Measurements from ENCODE around the gene C2CD3. TPM values are rescaled to one million over a fixed set of nuclear protein-coding genes. Genes with fewer than 3 reads are reported as not detected.
"Not testable (repeated sequence)": the region's sequence is repeated elsewhere in the genome, so short reads cannot be mapped to it uniquely, and the experiment has no call there.

The C2CD3 gene
- polyA plus RNA-seq, 4 donors = 3.8 to 11.0 (median 7.3) TPM

DNA sequence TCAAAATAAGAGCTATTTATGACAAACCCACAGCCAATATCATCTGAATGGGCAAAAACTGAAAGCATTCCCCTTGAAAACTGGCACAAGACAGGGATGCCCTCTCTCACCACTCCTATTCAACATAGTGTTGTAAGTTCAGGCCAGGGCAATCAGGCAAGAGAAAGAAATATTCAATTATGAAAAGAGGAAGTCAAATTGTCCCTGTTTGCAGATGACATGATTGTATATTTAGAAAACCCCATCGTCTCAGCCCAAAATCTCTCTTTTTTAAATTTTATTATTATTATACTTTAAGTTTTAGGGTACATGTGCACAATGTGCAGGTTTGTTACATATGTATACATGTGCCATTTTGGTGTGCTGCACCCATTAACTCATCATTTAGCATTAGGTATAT lies 107.2 kb downstream of the C2CD3 start:
- 85 to 88% (median 86%) methylated on average over 1 of the region's 1 CpG for WGBS, 3 donors
- FAIRE-seq; H3K4me1 ChIP-seq (ENCODE audit: control insufficient read depth in 3 of 3, insufficient read depth in 2 of 3, low read depth in 1 of 3, low read length in 2 of 3); DNase-seq; H3K36me3 ChIP-seq (ENCODE audit: control insufficient read depth in 3 of 3, insufficient read depth in 2 of 3, low read depth in 1 of 3, low read length in 3 of 3); H3K9me3 ChIP-seq (ENCODE audit: control insufficient read depth in 2 of 2, insufficient read depth in 1 of 2, low read depth in 1 of 2, low read length in 1 of 2); H3K27ac ChIP-seq (ENCODE audit: low read depth in 1 of 3, low read length in 2 of 3); H3K4me3 ChIP-seq (ENCODE audit: low read depth in 1 of 3, low read length in 3 of 3); H3K27me3 ChIP-seq (ENCODE audit: control insufficient read depth in 3 of 3, insufficient read depth in 3 of 3, low read length in 3 of 3): not testable (repeated sequence)

DNA sequence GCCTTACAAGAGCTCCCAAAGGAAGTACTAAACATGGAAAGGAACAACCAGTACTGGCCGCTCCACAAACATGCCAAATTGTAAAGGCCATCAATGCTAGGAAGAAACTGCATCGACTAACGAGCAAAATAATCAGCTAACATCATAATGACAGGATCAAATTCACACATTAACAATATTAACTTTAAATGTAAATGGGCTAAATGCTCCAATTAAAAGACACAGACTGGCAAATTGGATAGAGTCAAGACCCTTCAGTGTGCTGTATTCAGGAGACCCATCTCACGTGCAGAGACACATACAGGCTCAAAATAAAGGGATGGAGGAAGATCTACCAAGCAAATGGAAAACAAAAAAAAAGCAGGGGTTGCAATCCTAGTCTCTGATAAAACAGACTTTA lies 109.2 kb downstream of the C2CD3 start:
- H3K27ac ChIP-seq (ENCODE audit: low read depth in 1 of 3, low read length in 2 of 3); H3K4me1 ChIP-seq (ENCODE audit: control insufficient read depth in 3 of 3, insufficient read depth in 2 of 3, low read depth in 1 of 3, low read length in 2 of 3); H3K27me3 ChIP-seq (ENCODE audit: control insufficient read depth in 3 of 3, insufficient read depth in 3 of 3, low read length in 3 of 3); H3K9me3 ChIP-seq (ENCODE audit: control insufficient read depth in 2 of 2, insufficient read depth in 1 of 2, low read depth in 1 of 2, low read length in 1 of 2); DNase-seq; H3K4me3 ChIP-seq (ENCODE audit: low read depth in 1 of 3, low read length in 3 of 3); H3K36me3 ChIP-seq (ENCODE audit: control insufficient read depth in 3 of 3, insufficient read depth in 2 of 3, low read depth in 1 of 3, low read length in 3 of 3); FAIRE-seq: not testable (repeated sequence)
- 95 to 97% (median 97%) methylated on average over 4 of the region's 4 CpGs for WGBS, 3 donors

DNA sequence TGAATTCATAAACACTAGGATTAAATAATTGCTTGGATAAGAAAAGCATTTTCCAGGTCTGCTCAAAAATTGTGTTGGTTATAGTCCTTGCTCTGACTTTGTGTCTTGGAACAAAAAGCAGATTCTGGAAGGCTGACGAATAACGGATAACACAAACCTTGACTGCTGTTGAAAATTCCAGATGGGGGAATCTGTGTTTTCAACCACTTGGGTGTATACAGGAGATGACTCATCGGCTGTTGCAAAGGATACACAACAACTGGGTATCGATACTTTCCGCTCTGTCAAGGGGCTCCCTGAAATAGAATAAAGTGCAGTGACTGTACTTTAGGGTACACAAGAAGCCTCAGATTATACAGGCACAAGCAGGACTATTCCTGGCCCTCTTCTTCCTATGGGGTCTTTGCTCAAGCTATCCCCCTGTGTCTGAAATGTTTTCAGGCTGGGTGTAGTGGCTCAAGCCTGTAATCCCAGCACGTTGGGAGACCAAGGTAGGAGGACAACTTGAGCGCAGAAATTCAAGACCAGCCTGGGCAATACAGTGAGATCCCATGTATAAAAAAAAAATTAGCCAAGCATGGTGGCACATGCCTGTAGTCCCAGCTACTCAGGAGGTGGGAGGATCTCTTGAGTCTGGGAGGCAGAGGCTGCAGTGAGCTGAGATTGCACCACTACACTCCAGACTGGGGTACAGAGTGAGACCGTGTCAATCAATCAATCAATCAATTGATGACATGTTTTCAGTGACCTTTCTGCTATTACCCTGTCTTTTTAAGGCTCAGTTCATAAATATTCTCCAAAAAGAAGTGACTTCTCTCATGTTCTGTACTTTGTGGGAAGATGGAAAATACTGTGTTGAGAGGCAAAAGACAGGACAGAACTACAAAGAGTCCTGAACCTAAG lies 113.3 kb downstream of the C2CD3 start:
- H3K36me3 ChIP-seq (ENCODE audit: control insufficient read depth in 3 of 3, insufficient read depth in 2 of 3, low read depth in 1 of 3, low read length in 3 of 3) = peaks cover 0 to 3% (median 0%) of the 10 kb centered on the region in 3 donors
- FAIRE-seq = no peak
- no peaks in the 10 kb centered on the region for H3K27me3 ChIP-seq (ENCODE audit: control insufficient read depth in 3 of 3, insufficient read depth in 3 of 3, low read length in 3 of 3)
- no peak overlapping the region for H3K4me3 ChIP-seq (ENCODE audit: low read depth in 1 of 3, low read length in 3 of 3)
- no peak for DNase-seq
- no peak overlapping the region for H3K27ac ChIP-seq (ENCODE audit: low read depth in 1 of 3, low read length in 2 of 3)
- 82 to 97% (median 88%) methylated on average over 8 of the region's 8 CpGs for WGBS, 3 donors
- H3K4me1 ChIP-seq (ENCODE audit: control insufficient read depth in 3 of 3, insufficient read depth in 2 of 3, low read depth in 1 of 3, low read length in 2 of 3) = no peaks in the 10 kb centered on the region
- H3K9me3 ChIP-seq (ENCODE audit: control insufficient read depth in 2 of 2, insufficient read depth in 1 of 2, low read depth in 1 of 2, low read length in 1 of 2) = no peaks in the 10 kb centered on the region

DNA sequence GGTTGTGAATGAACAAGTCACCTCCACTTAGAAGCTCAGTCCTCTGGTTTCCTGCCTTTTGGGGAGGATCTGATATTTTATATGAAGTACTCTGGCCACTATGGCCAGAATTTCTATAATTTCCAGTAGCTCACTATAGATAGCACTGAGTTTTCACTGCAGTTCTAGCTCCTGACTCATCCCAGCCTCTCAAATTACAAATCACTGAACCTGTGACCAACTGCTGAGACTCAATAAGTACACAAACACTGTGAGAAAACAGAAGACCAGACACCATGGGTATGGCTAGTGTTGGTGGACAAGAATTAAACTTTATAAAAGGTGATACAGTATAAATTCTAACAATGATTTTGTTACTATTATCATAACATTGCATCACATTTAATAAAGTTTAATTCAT lies 114.9 kb downstream of the C2CD3 start:
- DNase-seq (no peak), FAIRE-seq (no peak)
- Histone ChIP-seq H3K4me1 (ENCODE audit: control insufficient read depth in 3 of 3, insufficient read depth in 2 of 3, low read depth in 1 of 3, low read length in 2 of 3) (no peaks in the 10 kb centered on the region), H3K9me3 (ENCODE audit: control insufficient read depth in 2 of 2, insufficient read depth in 1 of 2, low read depth in 1 of 2, low read length in 1 of 2) (no peaks in the 10 kb centered on the region), H3K36me3 (ENCODE audit: control insufficient read depth in 3 of 3, insufficient read depth in 2 of 3, low read depth in 1 of 3, low read length in 3 of 3) (peaks cover 0 to 3% (median 0%) of the 10 kb centered on the region in 3 donors), H3K4me3 (ENCODE audit: low read depth in 1 of 3, low read length in 3 of 3) (no peak overlapping the region), H3K27me3 (ENCODE audit: control insufficient read depth in 3 of 3, insufficient read depth in 3 of 3, low read length in 3 of 3) (no peaks in the 10 kb centered on the region), H3K27ac (ENCODE audit: low read depth in 1 of 3, low read length in 2 of 3) (no peak overlapping the region)

DNA sequence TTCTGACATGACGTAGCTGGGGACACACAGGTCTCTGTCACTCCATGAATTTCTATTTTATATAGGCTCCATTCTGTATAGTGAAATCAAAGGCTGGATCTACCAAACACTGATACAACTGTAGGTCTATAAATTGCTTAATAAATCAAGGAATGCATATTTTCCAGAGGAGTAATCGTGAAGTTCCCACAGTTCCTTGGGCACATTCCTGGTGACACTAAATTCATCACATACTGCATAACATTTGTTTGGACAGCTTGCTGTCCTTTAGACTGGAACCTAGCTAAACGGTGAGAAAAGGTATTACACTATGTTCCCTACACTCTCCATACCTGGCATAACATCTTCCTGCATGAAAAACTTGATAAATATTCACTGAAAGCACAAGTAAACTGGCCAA lies 120.3 kb downstream of the C2CD3 start:
- Histone ChIP-seq H3K27me3 (ENCODE audit: control insufficient read depth in 3 of 3, insufficient read depth in 3 of 3, low read length in 3 of 3) (no peaks in the 10 kb centered on the region), H3K36me3 (ENCODE audit: control insufficient read depth in 3 of 3, insufficient read depth in 2 of 3, low read depth in 1 of 3, low read length in 3 of 3) (peaks cover 0 to 18% (median 5%) of the 10 kb centered on the region in 3 donors), H3K4me1 (ENCODE audit: control insufficient read depth in 3 of 3, insufficient read depth in 2 of 3, low read depth in 1 of 3, low read length in 2 of 3) (no peaks in the 10 kb centered on the region), H3K9me3 (ENCODE audit: control insufficient read depth in 2 of 2, insufficient read depth in 1 of 2, low read depth in 1 of 2, low read length in 1 of 2) (no peaks in the 10 kb centered on the region), H3K27ac (ENCODE audit: low read depth in 1 of 3, low read length in 2 of 3) (no peak overlapping the region), H3K4me3 (ENCODE audit: low read depth in 1 of 3, low read length in 3 of 3) (no peak overlapping the region)
- no peak for FAIRE-seq
- whole genome bisulfite sequencing, 3 donors = 89 to 94% (median 92%) methylated on average over 3 of the region's 3 CpGs
- DNase-seq = no peak

DNA sequence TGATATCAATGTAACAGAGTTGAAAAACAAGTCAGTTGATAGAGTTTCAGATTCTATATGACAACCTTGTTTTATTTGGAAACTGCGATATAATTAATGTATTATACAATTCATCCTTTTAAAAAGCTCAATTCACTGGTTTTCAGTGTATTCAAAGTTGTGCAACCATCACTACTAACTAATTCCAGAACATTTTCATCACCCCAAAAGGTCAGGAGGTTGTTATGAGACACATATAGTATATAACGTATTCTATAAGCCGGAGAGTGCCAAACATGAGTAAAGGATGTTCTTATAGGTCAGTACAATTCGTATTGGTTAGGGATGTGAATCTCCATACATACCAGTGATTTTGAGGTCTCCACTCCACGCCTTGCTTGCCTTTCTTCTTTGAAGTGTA lies 121.8 kb downstream of the C2CD3 start:
- Histone ChIP-seq H3K27me3 (ENCODE audit: control insufficient read depth in 3 of 3, insufficient read depth in 3 of 3, low read length in 3 of 3) (no peaks in the 10 kb centered on the region), H3K4me3 (ENCODE audit: low read depth in 1 of 3, low read length in 3 of 3) (no peak overlapping the region), H3K9me3 (ENCODE audit: control insufficient read depth in 2 of 2, insufficient read depth in 1 of 2, low read depth in 1 of 2, low read length in 1 of 2) (no peaks in the 10 kb centered on the region), H3K36me3 (ENCODE audit: control insufficient read depth in 3 of 3, insufficient read depth in 2 of 3, low read depth in 1 of 3, low read length in 3 of 3) (peaks cover 0 to 18% (median 5%) of the 10 kb centered on the region in 3 donors), H3K4me1 (ENCODE audit: control insufficient read depth in 3 of 3, insufficient read depth in 2 of 3, low read depth in 1 of 3, low read length in 2 of 3) (no peaks in the 10 kb centered on the region), H3K27ac (ENCODE audit: low read depth in 1 of 3, low read length in 2 of 3) (no peak overlapping the region)
- DNase-seq (no peak), FAIRE-seq (no peak)
- WGBS, 3 donors = 94 to 96% (median 96%) methylated on average over 5 of the region's 5 CpGs

DNA sequence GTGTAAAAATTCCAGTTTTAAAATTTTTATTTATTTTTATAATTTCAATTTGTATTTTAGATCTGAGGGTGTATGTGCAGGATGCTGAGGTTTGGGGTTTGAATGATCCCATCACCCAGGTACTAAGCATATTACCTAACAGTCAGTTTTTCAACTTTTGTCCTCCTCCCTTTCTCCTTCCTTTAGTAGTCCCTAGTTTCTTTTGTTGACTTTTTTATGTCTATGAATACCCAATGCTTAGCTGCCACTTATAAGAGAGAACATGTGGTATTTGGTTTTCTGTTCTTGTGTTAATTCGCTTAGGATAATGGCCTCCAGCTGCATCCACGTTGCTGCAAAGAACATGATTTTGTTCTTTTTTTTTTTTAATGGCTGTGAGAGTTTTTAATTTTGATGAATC lies 126.3 kb downstream of the C2CD3 start:
- H3K36me3 ChIP-seq (ENCODE audit: control insufficient read depth in 3 of 3, insufficient read depth in 2 of 3, low read depth in 1 of 3, low read length in 3 of 3) = peaks cover 0 to 23% (median 8%) of the 10 kb centered on the region in 3 donors
- no peaks in the 10 kb centered on the region for H3K27me3 ChIP-seq (ENCODE audit: control insufficient read depth in 3 of 3, insufficient read depth in 3 of 3, low read length in 3 of 3)
- no peaks in the 10 kb centered on the region for H3K9me3 ChIP-seq (ENCODE audit: control insufficient read depth in 2 of 2, insufficient read depth in 1 of 2, low read depth in 1 of 2, low read length in 1 of 2)
- FAIRE-seq (no peak), DNase-seq (no peak)
- WGBS, 3 donors = 74 to 98% (median 83%) methylated on average over 2 of the region's 2 CpGs
- H3K4me3 ChIP-seq (ENCODE audit: low read depth in 1 of 3, low read length in 3 of 3) = no peak overlapping the region
- no peak overlapping the region for H3K27ac ChIP-seq (ENCODE audit: low read depth in 1 of 3, low read length in 2 of 3)
- no peaks in the 10 kb centered on the region for H3K4me1 ChIP-seq (ENCODE audit: control insufficient read depth in 3 of 3, insufficient read depth in 2 of 3, low read depth in 1 of 3, low read length in 2 of 3)

DNA sequence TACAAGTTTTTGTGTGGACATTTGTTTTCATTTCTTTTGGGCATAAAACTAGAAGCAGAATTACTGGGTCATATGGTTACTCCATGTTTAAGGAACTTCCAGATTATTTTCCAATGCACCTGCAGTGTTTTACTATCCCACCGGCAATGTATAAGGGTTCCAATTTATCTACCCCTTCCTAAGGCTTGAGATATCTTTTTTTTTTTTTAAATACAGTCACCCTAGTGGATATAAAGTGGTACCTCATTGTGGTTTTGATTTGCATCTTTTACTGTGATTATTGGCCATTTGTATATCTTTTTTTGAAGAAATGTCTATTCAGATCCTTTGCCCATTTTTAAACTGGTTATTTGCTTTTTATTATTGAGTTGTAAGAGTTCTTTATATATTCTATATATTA lies 127.4 kb downstream of the C2CD3 start:
- DNase-seq = no peak
- no peak overlapping the region for H3K27ac ChIP-seq (ENCODE audit: low read depth in 1 of 3, low read length in 2 of 3)
- no peak for FAIRE-seq
- peaks cover 0 to 18% (median 5%) of the 10 kb centered on the region in 3 donors for H3K36me3 ChIP-seq (ENCODE audit: control insufficient read depth in 3 of 3, insufficient read depth in 2 of 3, low read depth in 1 of 3, low read length in 3 of 3)
- H3K4me1 ChIP-seq (ENCODE audit: control insufficient read depth in 3 of 3, insufficient read depth in 2 of 3, low read depth in 1 of 3, low read length in 2 of 3) = no peaks in the 10 kb centered on the region
- no peak overlapping the region for H3K4me3 ChIP-seq (ENCODE audit: low read depth in 1 of 3, low read length in 3 of 3)
- H3K9me3 ChIP-seq (ENCODE audit: control insufficient read depth in 2 of 2, insufficient read depth in 1 of 2, low read depth in 1 of 2, low read length in 1 of 2) = no peaks in the 10 kb centered on the region
- WGBS, 3 donors = 96 to 100% (median 96%) methylated on average over 1 of the region's 1 CpG
- no peaks in the 10 kb centered on the region for H3K27me3 ChIP-seq (ENCODE audit: control insufficient read depth in 3 of 3, insufficient read depth in 3 of 3, low read length in 3 of 3)

DNA sequence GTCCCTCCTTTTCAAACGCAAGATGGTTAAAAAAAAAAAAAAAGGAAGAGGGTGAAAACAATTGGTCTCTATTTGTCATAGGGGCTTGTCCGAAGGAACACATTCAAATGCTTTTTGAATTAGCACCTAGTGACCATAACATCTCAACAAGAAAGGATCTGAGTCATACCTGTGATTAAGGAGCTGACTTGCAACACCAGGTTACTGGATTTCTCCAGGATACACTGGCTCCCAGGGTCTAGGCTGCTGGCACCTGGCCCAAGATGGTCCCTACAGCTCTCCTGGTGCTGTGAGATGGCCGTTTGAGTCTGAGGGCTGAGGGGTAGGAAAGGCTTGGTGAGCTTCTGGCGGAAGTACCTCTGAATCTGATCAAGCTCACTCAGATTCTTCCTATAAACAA lies 133.5 kb downstream of the C2CD3 start:
- FAIRE-seq (no peak), DNase-seq (no peak)
- peaks cover 3 to 31% (median 6%) of the 10 kb centered on the region in 3 donors for H3K36me3 ChIP-seq (ENCODE audit: control insufficient read depth in 3 of 3, insufficient read depth in 2 of 3, low read depth in 1 of 3, low read length in 3 of 3)
- no peaks in the 10 kb centered on the region for H3K27me3 ChIP-seq (ENCODE audit: control insufficient read depth in 3 of 3, insufficient read depth in 3 of 3, low read length in 3 of 3)
- H3K27ac ChIP-seq (ENCODE audit: low read depth in 1 of 3, low read length in 2 of 3) = no peak overlapping the region
- 87 to 93% (median 92%) methylated on average over 4 of the region's 4 CpGs for WGBS, 3 donors
- H3K4me3 ChIP-seq (ENCODE audit: low read depth in 1 of 3, low read length in 3 of 3) = no peak overlapping the region
- no peaks in the 10 kb centered on the region for H3K4me1 ChIP-seq (ENCODE audit: control insufficient read depth in 3 of 3, insufficient read depth in 2 of 3, low read depth in 1 of 3, low read length in 2 of 3)
- H3K9me3 ChIP-seq (ENCODE audit: control insufficient read depth in 2 of 2, insufficient read depth in 1 of 2, low read depth in 1 of 2, low read length in 1 of 2) = no peaks in the 10 kb centered on the region

Data from small intestine (tissue), 7 donors.